Kidney (tissue), 22 donors: ENCODE results near the gene MCM3AP. TPM values are rescaled to one million over a fixed set of nuclear protein-coding genes. Genes with fewer than 3 reads are reported as not detected.

ENCODE experiments used
- DNase-seq, 5 donors: peaks; one replicate each; pipeline ENCODE4 v3.0.0-alpha.2; 2013 to 2020
- FAIRE-seq: peaks from 2 replicates; lab custom pipeline; 2012; peaks lifted over from hg19 to GRCh38; lab: Jason Lieb, UNC
- H3K27ac ChIP-seq, 2 donors: one replicate each; pipeline ENCODE4 v1.7.0; 2013; ENCODE audit warnings: low read depth in 2 of 2, low read length in 2 of 2, inconsistent platforms in 1 of 2
- H3K27me3 ChIP-seq: one replicate; pipeline ENCODE4 v1.7.1; 2013; ENCODE audit warnings: low read length, inconsistent platforms; ENCODE audit not compliant: control insufficient read depth, insufficient read depth
- H3K36me3 ChIP-seq, 3 donors: one replicate each; pipeline versions ENCODE4 v1.7.0 to v1.7.1; 2013; ENCODE audit warnings: low read length in 3 of 3, control low read depth in 1 of 3, inconsistent platforms in 1 of 3; ENCODE audit not compliant: insufficient read depth in 3 of 3, control insufficient read depth in 2 of 3
- H3K4me1 ChIP-seq, 3 donors: one replicate each; pipeline versions ENCODE4 v1.7.0 to v1.7.1; 2013; ENCODE audit warnings: low read length in 3 of 3, inconsistent platforms in 1 of 3, low read depth in 1 of 3; ENCODE audit not compliant: control insufficient read depth in 2 of 3, insufficient read depth in 2 of 3
- H3K4me3 ChIP-seq, 3 donors: one replicate each; pipeline versions ENCODE4 v1.7.0 to v1.8.1; 2013; ENCODE audit warnings: low read length in 3 of 3, control low read depth in 1 of 3, inconsistent platforms in 1 of 3
- H3K9ac ChIP-seq, 3 donors: one replicate each; pipeline versions ENCODE4 v1.7.0 to v1.7.1; 2013; ENCODE audit warnings: low read length in 3 of 3, control low read depth in 1 of 3, inconsistent platforms in 1 of 3
- H3K9me3 ChIP-seq, 3 donors: one replicate each; pipeline versions ENCODE4 v1.7.0 to v1.7.1; 2013; ENCODE audit warnings: low read length in 3 of 3, control low read depth in 1 of 3, inconsistent platforms in 1 of 3; ENCODE audit not compliant: control insufficient read depth in 2 of 3, insufficient read depth in 1 of 3
- CTCF ChIP-seq: IDR thresholded peaks from 3 replicates; pipeline ENCODE4 v1.5.1; 2012; ENCODE audit warnings: mild to moderate bottlenecking, moderate library complexity, borderline replicate concordance; ENCODE audit not compliant: insufficient read depth; ENCODE audit errors: extremely low read depth
- intact Hi-C: fragments of 100-400 bp; cut with DNase I; formaldehyde crosslinking; loops from one replicate; pipeline ENCODE4 v1.11.1; 2022
- long read RNA-seq, 10 donors: library from polyadenylated mRNA in 1 of 10; unstranded in 1 of 10; transcript quantifications; one replicate each; pipeline ENCODE4 v2.0.0 and lab custom pipeline, GENCODE V29; 2021 to 2026
- polyA plus RNA-seq: library from polyadenylated mRNA; stranded (reverse); fragments of 350-450 nt; fragmentation: Illumina TruSeq; extraction: RNeasy Lipid Tissue Mini Kit (QIAGEN cat#74804); gene quantifications from one replicate; pipeline ENCODE4 v1.2.3, GENCODE V29; 2014; ENCODE audit warnings: low read depth, low replicate concordance; ENCODE audit not compliant: insufficient read depth
- total RNA-seq: library from RNA; stranded (reverse); fragmentation: NEBNext Ultra II Directional; extraction: Animal tissue kit (Norgen Biotek cat#: 25700); gene quantifications from one replicate; pipeline ENCODE4 v1.2.1, GENCODE V29; 2021
- donor health status: control.
- donor health status: control.
- donor health status: control.
- donor health status: control.
- donor health status: control.
- donor health status: DM: yes; HTN: yes; CAD: no.
- donor health status: Normal renal cell carcinoma (clear cell type).

Gene MCM3AP
- total RNA-seq: 101 TPM
- polyA plus RNA-seq: 29.0 TPM
- long read RNA-seq, donor 1, partial matches to known transcripts: 0 of 3 reads
- long read RNA-seq, donor 1, other reads (novel, unspliced or antisense): 0 of 3 reads
- long read RNA-seq, donor 2, full-length matches to known transcripts: 5 of 17 reads
- long read RNA-seq, donor 2, partial matches to known transcripts: 12 of 17 reads
- long read RNA-seq, donor 2, other reads (novel, unspliced or antisense): 0 of 17 reads
- long read RNA-seq, donor 3, full-length matches to known transcripts: 12 of 22 reads
- long read RNA-seq, donor 3, partial matches to known transcripts: 10 of 22 reads
- long read RNA-seq, donor 3, other reads (novel, unspliced or antisense): 0 of 22 reads
- long read RNA-seq, donor 4, full-length matches to known transcripts: 10 of 10 reads
- long read RNA-seq, donor 4, partial matches to known transcripts: 0 of 10 reads
- long read RNA-seq, donor 4, other reads (novel, unspliced or antisense): 0 of 10 reads
- long read RNA-seq, donor 5, partial matches to known transcripts: 0 of 1 reads
- long read RNA-seq, donor 5, other reads (novel, unspliced or antisense): 0 of 1 reads
- long read RNA-seq, donor 6, partial matches to known transcripts: 0 of 1 reads
- long read RNA-seq, donor 6, other reads (novel, unspliced or antisense): 0 of 1 reads
- long read RNA-seq, donor 7, full-length matches to known transcripts: 9 of 49 reads
- long read RNA-seq, donor 7, partial matches to known transcripts: 17 of 49 reads
- long read RNA-seq, donor 7, other reads (novel, unspliced or antisense): 23 of 49 reads
- long read RNA-seq, donor 8, full-length matches to known transcripts: 3 of 3 reads
- long read RNA-seq, donor 8, partial matches to known transcripts: 0 of 3 reads
- long read RNA-seq, donor 8, other reads (novel, unspliced or antisense): 0 of 3 reads
- long read RNA-seq, donor 9, full-length matches to known transcripts: 6 of 11 reads
- long read RNA-seq, donor 9, partial matches to known transcripts: 5 of 11 reads
- long read RNA-seq, donor 9, other reads (novel, unspliced or antisense): 0 of 11 reads
- long read RNA-seq, donor 10, full-length matches to known transcripts: 10 of 15 reads
- long read RNA-seq, donor 10, partial matches to known transcripts: 5 of 15 reads
- long read RNA-seq, donor 10, other reads (novel, unspliced or antisense): 0 of 15 reads

- peaks cover 2 to 7% (median 6%) of the 10 kb centered on the region in 3 donors for H3K36me3 ChIP-seq
- no peaks in the 10 kb centered on the region for H3K27me3 ChIP-seq
- TF ChIP-seq CTCF: no peak
- DNase-seq (no peak), FAIRE-seq (no peak)
- H3K9ac ChIP-seq: peak within 1 kb of the TSS; percentile 57 to 96 (median 85)
- peak within 1 kb of the TSS; percentile 74 to 98 (median 80) for H3K4me3 ChIP-seq
- intact Hi-C loops: no loop called here
- H3K4me1 ChIP-seq: peaks cover 4 to 23% (median 21%) of the 10 kb centered on the region in 3 donors
- H3K27ac ChIP-seq: peak within 1 kb of the TSS; percentile 79 to 90
- H3K9me3 ChIP-seq: no peaks in the 10 kb centered on the region
These were observed at the start of gene MCM3AP for GRCh38 chr21:46285206-46285661. MCM3AP (minus strand) TSS chr21:46285611; CDS start chr21:46285286, 325 bp downstream.

- H3K9me3 ChIP-seq: no peaks in the 10 kb centered on the region
- no peak overlapping the region for H3K4me3 ChIP-seq
- peaks cover 0 to 2% (median 2%) of the 10 kb centered on the region in 3 donors for H3K4me1 ChIP-seq
- H3K27ac ChIP-seq: no peak overlapping the region
- no peak overlapping the region for H3K9ac ChIP-seq
- peak in 4 of 5 donors; percentile 12 to 48 (median 34) for DNase-seq
- intact Hi-C loops: no loop called here
- TF ChIP-seq CTCF: no peak
- H3K27me3 ChIP-seq: no peaks in the 10 kb centered on the region
- peaks cover 4 to 25% (median 12%) of the 10 kb centered on the region in 3 donors for H3K36me3 ChIP-seq
- no peak for FAIRE-seq
These were observed 49.1 kb upstream of the MCM3AP start for GRCh38 chr21:46334351-46335140.

- peaks cover 0 to 7% (median 2%) of the 10 kb centered on the region in 3 donors for H3K4me1 ChIP-seq
- no peak for TF ChIP-seq CTCF
- peak in 1 of 5 donors; percentile 10 for DNase-seq
- FAIRE-seq: no peak
- no peaks in the 10 kb centered on the region for H3K27me3 ChIP-seq
- intact Hi-C loops: no loop called here
- peaks cover 0 to 7% (median 3%) of the 10 kb centered on the region in 3 donors for H3K36me3 ChIP-seq
- no peak overlapping the region for H3K9ac ChIP-seq
- H3K4me3 ChIP-seq: no peak overlapping the region
- H3K27ac ChIP-seq: no peak overlapping the region
- no peaks in the 10 kb centered on the region for H3K9me3 ChIP-seq
These were observed 44.4 kb upstream of the MCM3AP start for GRCh38 chr21:46329796-46330195.
